Measurements from ENCODE around the gene DAPK1. TPM values are rescaled to one million over a fixed set of nuclear protein-coding genes. Genes with fewer than 3 reads are reported as not detected.

DAPK1 gene
- total RNA-seq, 1 donor from 2014 or later: 168 TPM

DNA sequence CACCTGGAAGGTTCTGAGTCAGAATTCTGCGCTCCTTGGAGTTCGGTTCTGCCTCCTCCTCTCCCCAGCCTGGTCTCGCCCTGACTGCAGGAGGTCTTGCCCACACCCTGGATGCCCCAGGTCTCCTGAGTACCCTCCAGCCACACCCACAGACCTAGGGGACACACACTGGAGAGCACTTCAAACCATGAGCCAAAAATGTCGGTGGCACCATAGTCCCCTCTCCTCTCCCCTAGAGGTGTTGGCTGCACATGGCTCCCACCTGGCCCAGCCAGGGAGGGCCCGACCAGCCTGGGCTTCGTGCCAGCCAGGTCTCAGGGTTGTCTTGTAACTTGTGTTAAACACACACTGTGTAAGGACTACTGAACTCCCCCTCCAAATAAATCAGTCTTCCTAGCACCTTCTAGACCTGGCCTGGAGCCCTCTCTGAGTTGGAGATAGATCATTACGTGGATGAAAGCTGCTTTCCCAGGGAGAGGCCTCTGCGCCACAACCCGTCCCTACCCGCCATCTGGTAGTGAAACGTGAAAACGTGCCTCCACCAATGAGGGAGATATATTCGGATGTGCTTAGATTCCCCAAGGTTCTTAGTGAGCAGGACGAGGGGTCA is 178.3 kb downstream of the DAPK1 start:
- intact Hi-C loops (cut with DNase I): no loop called here
- TF ChIP-seq, protein P1, sequence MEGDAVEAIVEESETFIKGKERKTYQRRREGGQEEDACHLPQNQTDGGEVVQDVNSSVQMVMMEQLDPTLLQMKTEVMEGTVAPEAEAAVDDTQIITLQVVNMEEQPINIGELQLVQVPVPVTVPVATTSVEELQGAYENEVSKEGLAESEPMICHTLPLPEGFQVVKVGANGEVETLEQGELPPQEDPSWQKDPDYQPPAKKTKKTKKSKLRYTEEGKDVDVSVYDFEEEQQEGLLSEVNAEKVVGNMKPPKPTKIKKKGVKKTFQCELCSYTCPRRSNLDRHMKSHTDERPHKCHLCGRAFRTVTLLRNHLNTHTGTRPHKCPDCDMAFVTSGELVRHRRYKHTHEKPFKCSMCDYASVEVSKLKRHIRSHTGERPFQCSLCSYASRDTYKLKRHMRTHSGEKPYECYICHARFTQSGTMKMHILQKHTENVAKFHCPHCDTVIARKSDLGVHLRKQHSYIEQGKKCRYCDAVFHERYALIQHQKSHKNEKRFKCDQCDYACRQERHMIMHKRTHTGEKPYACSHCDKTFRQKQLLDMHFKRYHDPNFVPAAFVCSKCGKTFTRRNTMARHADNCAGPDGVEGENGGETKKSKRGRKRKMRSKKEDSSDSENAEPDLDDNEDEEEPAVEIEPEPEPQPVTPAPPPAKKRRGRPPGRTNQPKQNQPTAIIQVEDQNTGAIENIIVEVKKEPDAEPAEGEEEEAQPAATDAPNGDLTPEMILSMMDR (IDR thresholded peaks at IDR 0.05): no peak
- no peak overlapping the region for H3K27ac ChIP-seq
- no peaks in the 10 kb centered on the region for H3K4me1 ChIP-seq
- H3K9me3 ChIP-seq: no peaks in the 10 kb centered on the region
- H3K36me3 ChIP-seq: peaks cover 20% of the 10 kb centered on the region
- no peak overlapping the region for H3K4me3 ChIP-seq
- no peaks in the 10 kb centered on the region for H3K27me3 ChIP-seq
- no peak for DNase-seq
- peak; percentile 40 for ATAC-seq

DNA sequence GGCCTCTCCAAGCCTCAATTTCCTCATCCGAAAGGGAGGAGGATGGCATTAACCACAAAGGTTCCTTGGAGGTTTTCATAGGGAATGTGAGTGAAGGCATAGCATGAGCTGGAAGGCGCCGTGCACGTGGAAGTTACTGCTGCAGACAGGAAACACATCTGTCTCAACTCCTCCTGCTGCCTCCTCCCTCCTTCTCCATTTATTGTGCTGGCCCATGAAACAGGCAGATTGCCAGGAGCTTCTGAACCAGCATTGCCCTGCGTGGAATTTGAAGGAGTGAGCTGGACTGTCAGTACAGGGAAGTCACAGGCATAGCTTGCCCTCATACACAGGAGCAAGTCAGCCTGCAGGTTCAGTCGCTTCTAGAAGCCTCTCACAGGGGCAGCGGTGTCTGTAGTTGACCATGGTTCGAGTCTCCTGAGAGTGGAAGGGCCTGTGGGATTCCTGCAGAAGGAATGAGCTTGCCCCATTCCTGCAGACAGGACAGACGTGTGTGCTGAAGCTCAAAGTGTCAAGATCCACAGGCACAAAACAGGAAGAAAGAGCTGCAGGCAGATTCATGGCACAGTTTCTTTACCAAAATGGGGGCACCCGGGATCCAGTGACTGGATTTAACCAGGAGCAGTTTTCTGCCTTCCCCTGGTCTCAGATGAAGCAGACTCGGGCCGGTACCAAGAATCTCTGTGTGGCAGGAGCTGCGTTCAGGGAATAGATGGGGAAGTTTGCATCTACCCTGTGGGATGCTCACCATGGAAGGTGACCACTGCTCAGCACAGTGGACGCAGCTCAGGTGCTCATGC is 179.5 kb downstream of the DAPK1 start:
- DNase-seq (no peak), ATAC-seq (peak; percentile 53)
- H3K36me3 ChIP-seq: peaks cover 24% of the 10 kb centered on the region
- H3K9me3 ChIP-seq: no peaks in the 10 kb centered on the region
- intact Hi-C loops (cut with DNase I): no loop called here
- no peaks in the 10 kb centered on the region for H3K4me1 ChIP-seq
- H3K4me3 ChIP-seq: no peak overlapping the region
- H3K27me3 ChIP-seq: no peaks in the 10 kb centered on the region
- no peak overlapping the region for H3K27ac ChIP-seq
- TF ChIP-seq, protein P1 (IDR thresholded peaks at IDR 0.05): no peak

DNA sequence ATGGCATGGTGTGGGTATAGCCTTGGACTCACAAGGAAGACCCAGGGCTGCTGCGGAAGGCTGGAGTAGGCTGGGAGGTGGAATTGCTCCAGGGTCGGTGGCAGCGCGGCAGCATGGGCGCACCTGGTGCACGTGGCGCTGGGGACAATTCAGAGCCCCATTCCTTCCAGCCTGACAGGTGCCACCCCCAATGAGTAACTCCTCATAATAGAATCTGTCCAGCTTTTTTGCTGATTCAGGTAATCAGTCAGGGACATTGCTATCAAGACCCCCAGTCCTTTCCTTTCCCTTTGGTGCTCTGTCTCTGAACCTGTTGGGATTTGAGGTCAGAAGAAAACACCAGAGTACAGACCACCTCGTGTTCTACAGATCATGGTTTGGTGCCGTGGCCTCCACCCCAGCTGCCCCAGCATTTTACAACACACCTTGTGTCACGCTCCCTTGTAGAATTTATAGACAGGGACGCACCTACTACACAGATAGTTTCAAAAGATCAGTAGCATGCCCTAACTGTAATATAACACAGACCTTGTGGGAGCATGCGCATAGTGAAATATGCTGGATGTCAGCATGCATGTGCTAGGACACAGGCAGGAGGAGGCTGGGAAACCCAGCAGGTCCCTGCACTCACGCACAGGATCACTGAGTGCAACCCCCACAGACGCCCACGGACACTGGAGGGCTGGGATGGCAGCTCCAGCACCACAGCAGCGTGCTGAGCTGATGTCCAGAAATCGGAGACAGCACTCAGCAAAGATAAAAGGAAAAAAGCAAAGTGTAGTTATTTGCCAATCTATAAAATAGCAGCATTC is 180.3 kb downstream of the DAPK1 start:
- ATAC-seq (no peak), DNase-seq (no peak)
- no peak overlapping the region for H3K27ac ChIP-seq
- TF ChIP-seq, protein P1 (IDR thresholded peaks at IDR 0.05): no peak
- no peaks in the 10 kb centered on the region for H3K4me1 ChIP-seq
- no peak overlapping the region for H3K4me3 ChIP-seq
- H3K9me3 ChIP-seq: no peaks in the 10 kb centered on the region
- intact Hi-C loops (cut with DNase I): no loop called here
- peaks cover 25% of the 10 kb centered on the region for H3K36me3 ChIP-seq
- H3K27me3 ChIP-seq: no peaks in the 10 kb centered on the region

DNA sequence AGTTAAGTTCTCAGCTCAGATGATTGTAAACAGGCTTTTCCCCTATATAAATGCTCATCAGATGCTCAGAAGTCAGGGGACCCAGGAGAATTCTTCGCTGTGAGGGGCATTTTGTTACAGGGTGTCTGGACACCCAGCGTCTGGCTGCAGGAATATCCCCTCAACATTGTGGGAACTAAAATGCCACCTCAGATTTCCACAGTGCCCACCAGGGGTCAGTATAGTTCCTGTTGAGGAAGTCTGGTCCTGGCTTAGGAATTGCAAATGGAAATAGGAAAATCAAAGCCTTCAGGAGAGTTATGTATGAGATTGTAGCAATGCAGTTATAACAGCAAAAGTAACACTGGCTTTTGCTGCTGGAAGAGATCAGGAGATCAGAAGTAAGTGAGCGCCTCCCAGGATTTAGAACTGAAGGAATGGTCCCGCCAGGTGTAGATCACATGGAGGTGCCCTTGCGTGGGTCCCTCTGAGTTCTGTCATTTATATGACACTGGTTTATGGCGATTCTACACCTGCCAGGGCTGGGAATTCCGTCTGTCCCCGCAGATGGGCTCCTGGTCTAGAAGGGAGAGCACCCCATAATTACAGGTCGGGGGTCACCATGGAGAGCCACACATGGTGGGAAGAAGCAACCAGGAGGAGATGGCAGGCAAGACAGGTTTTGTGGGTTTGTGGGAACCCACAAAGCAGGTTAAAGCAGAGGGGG is 181.1 kb downstream of the DAPK1 start:
- Histone ChIP-seq H3K27me3 (no peaks in the 10 kb centered on the region), H3K4me1 (no peaks in the 10 kb centered on the region), H3K27ac (no peak overlapping the region), H3K36me3 (peaks cover 30% of the 10 kb centered on the region), H3K4me3 (no peak overlapping the region), H3K9me3 (no peaks in the 10 kb centered on the region)
- intact Hi-C loops (cut with DNase I): no loop called here
- TF ChIP-seq, protein P1 (IDR thresholded peaks at IDR 0.05): peak; percentile 81
- ATAC-seq (peak; percentile 53), DNase-seq (no peak)

Data from upper lobe of right lung (tissue), 1 donor.